Heart left ventricle (tissue), 16 donors: ENCODE data around the gene PARM1. TPM values are rescaled to one million over a fixed set of nuclear protein-coding genes. Genes with fewer than 3 reads are reported as not detected.

Experiments
- ATAC-seq, 4 donors: fragments of 200-7000 bp; cut with Tn5 transposase; one replicate each; pipeline ENCODE4 v1.9.1; 2020 to 2022; ENCODE audit warnings: moderate library complexity in 4 of 4, mild to moderate bottlenecking in 3 of 4, moderate number of reproducible peaks in 1 of 4
- DNase-seq, 5 donors: peaks; one replicate each; pipeline ENCODE4 v3.0.0-alpha.2; 2020
- H3K27ac ChIP-seq, 12 donors: fragments of 200-600 bp; sonication (generic) in 4 of 12; one replicate each; pipeline versions ENCODE4 v1.5.0 to v1.8.0; 2016 to 2022; ENCODE audit warnings: mild to moderate bottlenecking in 2 of 12
- H3K27me3 ChIP-seq, 9 donors: fragments of 200-600 bp; sonication (generic) in 2 of 9; one replicate each; pipeline versions ENCODE4 v1.5.1 to v1.8.0; 2016 to 2022; ENCODE audit warnings: mild to moderate bottlenecking in 3 of 9
- H3K36me3 ChIP-seq, 9 donors: fragments of 200-600 bp; sonication (generic) in 2 of 9; one replicate each; pipeline versions ENCODE4 v1.5.0 to v1.8.0; 2018 to 2022; ENCODE audit warnings: mild to moderate bottlenecking in 2 of 9
- H3K4me1 ChIP-seq, 12 donors: fragments of 200-600 bp; sonication (generic) in 4 of 12; one replicate each; pipeline versions ENCODE4 v1.5.0 to v1.8.0; 2016 to 2022; ENCODE audit warnings: mild to moderate bottlenecking in 3 of 12
- H3K4me3 ChIP-seq, 12 donors: fragments of 200-600 bp; sonication (generic) in 4 of 12; one replicate each; pipeline versions ENCODE4 v1.5.0 to v1.8.0; 2017 to 2022; ENCODE audit warnings: mild to moderate bottlenecking in 9 of 12, moderate library complexity in 4 of 12
- H3K9me3 ChIP-seq, 12 donors: fragments of 200-600 bp; sonication (generic) in 4 of 12; one replicate each; pipeline versions ENCODE4 v1.5.0 to v1.8.0; 2016 to 2022; ENCODE audit warnings: mild to moderate bottlenecking in 1 of 12
- POLR2A ChIP-seq, 2 donors: fragments of 450-650 bp; IDR thresholded peaks; one replicate each; pipeline ENCODE4 v1.6.1; 2017; ENCODE audit warnings: antibody characterized with exemption in 2 of 2, mild to moderate bottlenecking in 2 of 2, moderate library complexity in 2 of 2
- WGBS, 4 donors: extraction: QIAGEN DNeasy Blood & Tissue Kit in 2 of 4; methylation state at CpG; one replicate each; pipeline versions ENCODE4 v1.1.5 to v1.1.7; 2013 to 2018; 5-methylcytosine and 5-hydroxymethylcytosine counted together
- intact Hi-C, 10 donors: fragments of 100-400 bp; cut with DNase I; formaldehyde crosslinking; loops; one replicate each; pipeline versions ENCODE4 v1.11.1 to v1.14.2; 2022
- polyA plus RNA-seq, 2 donors: library from polyadenylated mRNA; stranded (reverse); fragments of 200-250 nt; gene quantifications; one replicate each; pipeline ENCODE4 v1.2.3, GENCODE V29; 2013
- total RNA-seq, 9 donors: library from RNA; depleted of rRNA in 2 of 9; stranded (reverse); fragments of >200 nt in 2 of 9; fragmentation: NEBNext Ultra II Directional in 3 of 9; extraction: Animal tissue kit (Norgen Biotek cat#: 25700) in 3 of 9; gene quantifications; one replicate each; pipeline versions ENCODE4 v1.1.0 to v1.2.4, GENCODE V29; 2016 to 2023
- TF ChIP-seq, protein P1 (sequence below), 12 donors: fragments of 200-600 bp; sonication (generic) in 4 of 12; IDR thresholded peaks; one replicate each; pipeline versions ENCODE4 v1.5.0 to v1.8.0; 2018 to 2022; ENCODE audit warnings: antibody characterized with exemption in 12 of 12, mild to moderate bottlenecking in 5 of 12
- donor health status: ischemic (EF 13 %, LVEDD 7.1; RV severe dilation, severe dysfunction).
- donor health status: healthy with polysubstance abuse.
- donor health status: DM: no; HTN: yes; CAD: no.
- donor health status: DM: no; HTN: no; CAD: no.
- donor health status: ischemic (EF 25% LVEDD 6.9; RV normal size, moderate dysfunction).
- donor health status: ischemic (EF 25% LVEDD 5.7; RV mildly dilated, moderate dysfunction).
- donor health status: healthy.
- donor health status: DM: yes; HTN: yes; CAD: no.
- donor health status: ischemic (EF 35%, LVEDD 5.7; RV mildly dilated, moderate dysfunction).
- donor health status: nonischemic (EF 11% LVEDD 7.7; RV severe dilation, severe dysfunction).
- donor health status: DM: yes; HTN: yes; CAD: no.
- donor health status: PGD.
- donor health status: ischemic (EF 29% LVEDD 5.4; RV normal size, mild dysfunction).
- donor health status: nonischemic (EF 23%, LVEDD 6.1; RV moderate dilation, normal function).

Gene PARM1
- total and polyA plus RNA-seq, 11 donors: 28.8 to 144 (median 75.2) TPM

DNA sequence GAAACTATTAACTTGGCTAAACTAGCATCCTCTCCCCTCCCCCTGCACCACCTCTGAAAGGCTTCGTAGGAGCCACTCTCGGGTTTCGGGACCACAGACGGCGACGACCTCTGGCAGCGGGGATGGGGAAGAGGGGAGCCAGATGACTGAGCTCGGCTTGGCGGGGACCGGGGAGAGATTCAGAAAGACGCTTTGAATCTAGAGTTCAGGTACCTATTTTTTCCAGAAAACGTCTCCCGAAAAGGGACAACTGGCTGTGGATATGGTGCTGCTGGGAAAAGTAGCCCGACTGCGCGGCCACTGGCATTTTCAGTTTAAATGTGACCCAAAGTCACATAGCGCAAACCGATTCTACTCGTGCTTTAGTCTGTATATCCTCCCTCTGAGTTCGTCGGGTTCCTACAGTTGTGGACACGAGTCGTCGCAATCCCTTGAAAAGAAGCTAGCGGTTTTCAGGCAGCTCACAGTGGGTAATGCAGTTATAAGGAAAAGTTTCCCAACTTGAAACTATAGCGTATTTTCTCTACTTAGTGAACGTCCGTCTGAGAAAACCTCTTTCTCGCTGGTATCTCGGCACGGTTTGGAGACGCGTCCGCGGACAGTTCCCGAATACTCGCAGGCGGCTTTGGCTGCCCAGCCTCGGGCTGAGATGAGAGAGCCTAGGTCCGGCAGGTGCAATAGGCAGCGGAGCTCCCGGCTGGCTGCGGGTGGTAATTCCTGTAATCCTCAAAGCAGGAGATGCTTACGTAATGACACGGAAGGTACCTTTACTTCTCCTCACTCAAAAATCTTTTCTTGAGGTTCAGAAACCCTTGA, 1.3 kb downstream of the PARM1 start:
- intact Hi-C loops: loop anchor here in 8 of 10 donors (2.0 to 10.0 kb wide), 14 partner anchors 33 to 581 kb away; partner anchors contain the start of genes RCHY1 (in 2 of the 8) and THAP6 (in 2 of the 8)
- peak; percentile 22 to 59 (median 44) for DNase-seq
- WGBS, 4 donors: 1 to 2% (median 1%) methylated on average over 43 to 45 of the region's 45 CpGs
- peaks cover 0 to 36% (median 0%) of the 10 kb centered on the region in 9 donors for H3K27me3 ChIP-seq
- TF ChIP-seq POLR2A (IDR thresholded peaks at IDR 0.05): no peak
- TF ChIP-seq, protein P1, sequence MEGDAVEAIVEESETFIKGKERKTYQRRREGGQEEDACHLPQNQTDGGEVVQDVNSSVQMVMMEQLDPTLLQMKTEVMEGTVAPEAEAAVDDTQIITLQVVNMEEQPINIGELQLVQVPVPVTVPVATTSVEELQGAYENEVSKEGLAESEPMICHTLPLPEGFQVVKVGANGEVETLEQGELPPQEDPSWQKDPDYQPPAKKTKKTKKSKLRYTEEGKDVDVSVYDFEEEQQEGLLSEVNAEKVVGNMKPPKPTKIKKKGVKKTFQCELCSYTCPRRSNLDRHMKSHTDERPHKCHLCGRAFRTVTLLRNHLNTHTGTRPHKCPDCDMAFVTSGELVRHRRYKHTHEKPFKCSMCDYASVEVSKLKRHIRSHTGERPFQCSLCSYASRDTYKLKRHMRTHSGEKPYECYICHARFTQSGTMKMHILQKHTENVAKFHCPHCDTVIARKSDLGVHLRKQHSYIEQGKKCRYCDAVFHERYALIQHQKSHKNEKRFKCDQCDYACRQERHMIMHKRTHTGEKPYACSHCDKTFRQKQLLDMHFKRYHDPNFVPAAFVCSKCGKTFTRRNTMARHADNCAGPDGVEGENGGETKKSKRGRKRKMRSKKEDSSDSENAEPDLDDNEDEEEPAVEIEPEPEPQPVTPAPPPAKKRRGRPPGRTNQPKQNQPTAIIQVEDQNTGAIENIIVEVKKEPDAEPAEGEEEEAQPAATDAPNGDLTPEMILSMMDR (IDR thresholded peaks at IDR 0.05): no peak
- peak overlapping the region; percentile 44 to 91 (median 80) for H3K27ac ChIP-seq
- H3K9me3 ChIP-seq: no peaks in the 10 kb centered on the region
- H3K4me3 ChIP-seq: peak overlapping the region; percentile 53 to 86 (median 74)
- peaks cover 0 to 37% (median 12%) of the 10 kb centered on the region in 12 donors for H3K4me1 ChIP-seq
- peak in 3 of 4 donors; percentile 8 to 53 (median 44) for ATAC-seq
- no peaks in the 10 kb centered on the region for H3K36me3 ChIP-seq

GRCh38 chr4:74934888-74935287, 2.0 kb downstream of the PARM1 start:
- peak in 1 of 5 donors; percentile 23 for DNase-seq
- no peak for TF ChIP-seq POLR2A (IDR thresholded peaks at IDR 0.05)
- TF ChIP-seq, protein P1 (IDR thresholded peaks at IDR 0.05): no peak
- ATAC-seq: peak in 1 of 4 donors; percentile 14
- Histone ChIP-seq H3K9me3 (no peaks in the 10 kb centered on the region), H3K27ac (peak overlapping the region in 9 of 12 donors; percentile 72 to 91 (median 82)), H3K27me3 (peaks cover 0 to 36% (median 0%) of the 10 kb centered on the region in 9 donors), H3K4me1 (peaks cover 0 to 37% (median 12%) of the 10 kb centered on the region in 12 donors), H3K36me3 (no peaks in the 10 kb centered on the region), H3K4me3 (peak overlapping the region; percentile 53 to 86 (median 74))
- intact Hi-C loops: loop anchor here in 8 of 10 donors (2.0 to 10.0 kb wide), 14 partner anchors 32 to 580 kb away; partner anchors contain the start of genes RCHY1 (in 2 of the 8) and THAP6 (in 2 of the 8)
- 4 to 8% (median 5%) methylated on average over 10 of the region's 10 CpGs for WGBS, 4 donors

- Histone ChIP-seq H3K9me3 (no peaks in the 10 kb centered on the region), H3K27me3 (no peaks in the 10 kb centered on the region), H3K4me3 (no peak overlapping the region), H3K4me1 (peaks cover 0 to 41% (median 7%) of the 10 kb centered on the region in 12 donors), H3K27ac (no peak overlapping the region), H3K36me3 (peaks cover 0 to 3% (median 0%) of the 10 kb centered on the region in 9 donors)
- ATAC-seq (no peak), DNase-seq (no peak)
- TF ChIP-seq POLR2A (IDR thresholded peaks at IDR 0.05): no peak
- TF ChIP-seq, protein P1 (IDR thresholded peaks at IDR 0.05): no peak
- 67 to 74% (median 71%) methylated on average over 3 of the region's 3 CpGs for WGBS, 4 donors
- intact Hi-C loops: no loop called here
These were observed 8.2 kb downstream of the PARM1 start for GRCh38 chr4:74941123-74941522.

DNA sequence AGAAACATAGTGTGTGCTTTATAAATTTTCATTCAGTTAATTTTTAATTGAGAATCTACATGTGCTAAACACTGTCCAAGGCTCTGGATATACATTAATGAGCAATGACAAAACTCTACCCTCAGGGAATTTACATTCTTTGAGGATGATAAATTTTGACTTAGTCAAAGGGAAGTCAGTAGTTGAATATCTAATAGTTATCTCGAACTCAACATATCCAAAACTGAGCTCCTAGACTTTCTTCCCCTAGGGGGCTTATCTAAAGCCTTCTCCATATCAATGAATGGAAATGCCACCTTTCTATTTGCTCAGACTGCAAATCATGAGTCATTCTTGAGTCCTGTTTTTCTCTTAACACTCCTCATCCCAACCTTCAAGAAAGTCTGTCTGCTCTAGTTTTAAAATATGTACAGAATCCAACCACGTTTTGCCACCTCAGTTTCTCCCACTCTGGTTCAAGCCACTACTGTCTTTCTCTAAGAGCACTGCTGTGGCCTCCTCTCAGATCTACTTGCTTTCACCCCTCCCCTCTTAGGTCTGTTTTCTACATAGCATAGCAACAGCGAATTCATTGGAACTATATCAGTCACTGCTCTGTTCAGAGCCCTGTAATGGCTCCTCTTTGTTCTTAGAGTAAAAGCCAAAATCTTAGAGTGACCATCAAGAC, 9.5 kb downstream of the PARM1 start:
- TF ChIP-seq, protein P1 (IDR thresholded peaks at IDR 0.05): no peak
- TF ChIP-seq POLR2A (IDR thresholded peaks at IDR 0.05): no peak
- Histone ChIP-seq H3K9me3 (no peaks in the 10 kb centered on the region), H3K4me1 (peaks cover 0 to 48% (median 7%) of the 10 kb centered on the region in 12 donors), H3K4me3 (no peak overlapping the region), H3K27ac (no peak overlapping the region), H3K27me3 (no peaks in the 10 kb centered on the region), H3K36me3 (peaks cover 0 to 3% (median 0%) of the 10 kb centered on the region in 9 donors)
- no peak for DNase-seq
- ATAC-seq: peak in 1 of 4 donors; percentile 48
- WGBS, 4 donors: 65 to 68% (median 67%) methylated on average over 3 of the region's 3 CpGs
- intact Hi-C loops: no loop called here
